Body of pancreas (tissue), 4 donors: ENCODE results near the gene SLC6A1.

Experiments used
- CTCF ChIP-seq, 7 experiments: fragments of 450-650 bp in 4 of 7; fragments of 200-600 bp in 3 of 7; sonication (generic) in 3 of 7; IDR thresholded peaks; one replicate each; pipeline ENCODE4 v1.5.1; 2016 to 2019; ENCODE audit warnings: antibody characterized with exemption in 7 of 7
- POLR2A ChIP-seq, 3 donors: fragments of 450-650 bp; IDR thresholded peaks; one replicate each; pipeline ENCODE4 v1.6.1; 2016; ENCODE audit warnings: antibody characterized with exemption in 3 of 3, mild to moderate bottlenecking in 2 of 3

GRCh38 chr3:10992943-10993728, 588 bp downstream of the SLC6A1 start:
- TF ChIP-seq CTCF (IDR thresholded peaks at IDR 0.05) (no peak), POLR2A (IDR thresholded peaks at IDR 0.05) (no peak)
